Measurements from ENCODE around the gene BRPF3.

- TF ChIP-seq REST (tag by site-specific recombination; IDR thresholded peaks at IDR 0.05) (no peak), CTCF (tag by site-specific recombination; IDR thresholded peaks at IDR 0.05) (no peak), ZSCAN16 (tag by site-specific recombination; IDR thresholded peaks at IDR 0.05) (no peak), ZNF146 (tag by site-specific recombination; IDR thresholded peaks at IDR 0.05) (peak; percentile 81; the same call in 1 of the 2 replicates), ZNF513 (tag by site-specific recombination; IDR thresholded peaks at IDR 0.05) (no peak), GLI4 (tag by site-specific recombination; IDR thresholded peaks at IDR 0.05) (no peak), ZNF324 (tag by site-specific recombination; IDR thresholded peaks at IDR 0.05) (no peak), ZNF785 (tag by site-specific recombination; IDR thresholded peaks at IDR 0.05) (no peak), ZNF623 (tag by site-specific recombination; IDR thresholded peaks at IDR 0.05) (no peak), SCRT1 (tag by site-specific recombination; IDR thresholded peaks at IDR 0.05; ENCODE audit: borderline replicate concordance) (no peak), PRDM4 (tag by site-specific recombination; IDR thresholded peaks at IDR 0.05) (no peak), TSHZ1 (tag by site-specific recombination; IDR thresholded peaks at IDR 0.05; ENCODE audit: borderline replicate concordance) (no peak), ZBTB44 (tag by site-specific recombination; IDR thresholded peaks at IDR 0.05) (no peak)
These were observed 25.8 kb upstream of the BRPF3 start for GRCh38 chr6:36170704-36171103.

All from HEK293 (cell line).